Activated CD8-positive, alpha-beta memory T cell treated with anti-CD3 and anti-CD28 coated beads, Interleukin-2, amount 10 ng/mL, durations not matched to agents 7 days and 5 days (primary cell): Measurements from ENCODE around the gene USP6. TPM values are rescaled to one million over a fixed set of nuclear protein-coding genes. Genes with fewer than 3 reads are reported as not detected.
"Not testable (repeated sequence)": the region's sequence is repeated elsewhere in the genome, so short reads cannot be mapped to it uniquely, and the experiment has no call there.

ENCODE experiments used
- ATAC-seq: fragments of 150-1000 bp; cut with Tn5 transposase; one replicate; pipeline ENCODE4 v1.10.0; 2021; ENCODE audit warnings: moderate library complexity
- CTCF ChIA-PET: fragments of 350-600 bp; sonication (Branson Sonifier 250); formaldehyde crosslinking; loops from one replicate; lab custom pipeline; 2021; ENCODE audit warnings: antibody characterized with exemption; lab: Charles Lee
- DNase-seq: peaks from one replicate; pipeline ENCODE4 v3.0.0-alpha.2; 2020
- H3K27ac Mint-ChIP-seq: one replicate; pipeline ENCODE4 v1.8.0; 2021; ENCODE audit warnings: mild to moderate bottlenecking, mixed read lengths
- H3K27me3 Mint-ChIP-seq: one replicate; pipeline ENCODE4 v1.8.0; 2021; ENCODE audit warnings: mixed read lengths
- H3K36me3 Mint-ChIP-seq: one replicate; pipeline ENCODE4 v1.8.0; 2021; ENCODE audit warnings: mild to moderate bottlenecking, mixed read lengths
- H3K4me1 Mint-ChIP-seq: one replicate; pipeline ENCODE4 v1.8.0; 2021; ENCODE audit warnings: mixed read lengths
- H3K4me3 Mint-ChIP-seq: one replicate; pipeline ENCODE4 v1.8.0; 2021; ENCODE audit warnings: mild to moderate bottlenecking, moderate library complexity, mixed read lengths
- H3K9me3 Mint-ChIP-seq: one replicate; pipeline ENCODE4 v1.8.0; 2022; ENCODE audit warnings: low read depth, mixed read lengths
- total RNA-seq, 2 experiments: library from RNA; stranded (reverse); gene quantifications; one replicate each; pipeline ENCODE4 v1.2.3, GENCODE V29; 2021

The USP6 gene
- total RNA-seq = under 1 TPM; 0.03 to 0.07 TPM

- ATAC-seq = no peak
- H3K9me3 Mint-ChIP-seq = no peaks in the 10 kb centered on the region
- H3K27me3 Mint-ChIP-seq = peaks cover 40% of the 10 kb centered on the region
- CTCF ChIA-PET = no interaction called here
- no peak for DNase-seq
- H3K4me1 Mint-ChIP-seq = peaks cover 11% of the 10 kb centered on the region
- H3K36me3 Mint-ChIP-seq = peaks cover 25% of the 10 kb centered on the region
- H3K27ac Mint-ChIP-seq = no peak within 1 kb of the TSS
- no peak within 1 kb of the TSS for H3K4me3 Mint-ChIP-seq
Observed at GRCh38 chr17:5115673-5116651, at the start of gene USP6. USP6 (plus strand) TSS chr17:5116032; CDS start chr17:5130368, 14,336 bp downstream.

DNA sequence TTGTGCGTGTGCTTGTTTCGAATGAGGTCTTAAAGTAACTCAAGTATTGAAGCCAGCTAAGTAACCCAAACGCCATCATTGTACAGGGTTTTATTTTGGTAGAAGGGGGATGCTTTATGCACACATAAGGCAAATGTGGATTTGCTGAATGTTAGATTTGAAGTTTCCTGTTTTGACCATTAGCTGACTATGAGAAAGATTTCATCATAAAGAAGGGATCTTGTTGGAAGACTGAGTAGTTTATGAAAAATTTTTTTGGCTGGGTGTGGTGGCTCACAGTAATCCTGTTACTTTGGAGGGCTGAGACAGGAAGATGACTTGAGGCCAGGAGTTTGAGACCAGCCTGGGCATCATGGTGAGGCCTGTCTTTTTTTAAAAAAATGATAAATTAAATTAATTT is 47.6 kb upstream of the USP6 start:
- DNase-seq (no peak), ATAC-seq (no peak)
- Mint-ChIP-seq H3K36me3 (peaks cover 1% of the 10 kb centered on the region), H3K27ac (no peak overlapping the region), H3K9me3 (no peaks in the 10 kb centered on the region), H3K27me3 (no peaks in the 10 kb centered on the region), H3K4me1 (no peaks in the 10 kb centered on the region), H3K4me3 (no peak overlapping the region)
- CTCF ChIA-PET = interaction anchor here (1.2 kb wide), 1 partner anchor 23 kb away, joined by 4 read pairs; no protein-coding TSS in a partner anchor

DNA sequence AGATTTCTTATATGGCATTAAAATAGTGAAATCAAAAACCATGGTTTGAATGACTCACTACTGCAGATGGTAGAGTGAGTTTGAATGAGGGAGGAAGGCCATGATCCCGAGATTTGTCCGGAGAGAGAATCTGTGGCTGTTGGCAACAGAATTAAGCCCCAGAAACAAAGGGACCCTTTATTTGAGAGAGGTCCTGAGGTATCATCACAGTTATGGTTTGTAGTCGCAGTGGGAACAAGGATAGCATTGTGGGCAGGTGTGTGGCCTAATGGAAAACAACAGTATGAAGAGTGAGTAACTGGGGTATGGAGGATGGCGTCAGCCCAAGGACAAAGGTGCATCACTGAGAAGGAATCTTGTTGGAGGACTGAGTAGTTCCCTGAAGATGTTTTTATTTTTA is 46.1 kb upstream of the USP6 start:
- ATAC-seq (no peak), DNase-seq (no peak)
- no peaks in the 10 kb centered on the region for H3K4me1 Mint-ChIP-seq
- H3K36me3 Mint-ChIP-seq = peaks cover 1% of the 10 kb centered on the region
- no peak overlapping the region for H3K4me3 Mint-ChIP-seq
- H3K27me3 Mint-ChIP-seq = no peaks in the 10 kb centered on the region
- CTCF ChIA-PET = no interaction called here
- H3K9me3 Mint-ChIP-seq = no peaks in the 10 kb centered on the region
- H3K27ac Mint-ChIP-seq = no peak overlapping the region

DNA sequence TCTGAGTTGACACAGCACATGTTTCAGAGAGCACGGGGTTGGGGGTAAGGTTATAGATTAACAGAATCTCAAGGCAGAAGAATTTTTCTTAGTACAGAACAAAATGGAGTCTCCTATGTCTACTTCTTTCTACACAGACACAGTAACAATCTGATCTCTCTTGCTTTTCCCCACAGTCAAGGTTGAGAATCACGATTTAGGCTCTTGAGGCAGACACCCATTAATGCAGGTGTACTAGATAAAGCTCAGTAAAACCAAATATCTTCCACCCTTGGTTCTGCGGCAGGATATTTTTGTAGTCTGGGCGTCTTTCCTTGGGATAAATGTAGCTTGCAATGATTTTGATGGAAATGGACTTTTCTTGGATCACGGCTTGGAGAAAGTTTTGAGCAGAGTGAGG is 40.4 kb upstream of the USP6 start:
- ATAC-seq, H3K27me3 Mint-ChIP-seq, H3K4me3 Mint-ChIP-seq, CTCF ChIA-PET, H3K27ac Mint-ChIP-seq, H3K9me3 Mint-ChIP-seq, DNase-seq: not testable (repeated sequence)
- Mint-ChIP-seq H3K4me1 (peaks cover 19% of the 10 kb centered on the region), H3K36me3 (peaks cover 16% of the 10 kb centered on the region)

- H3K4me1 Mint-ChIP-seq = peaks cover 19% of the 10 kb centered on the region
- H3K36me3 Mint-ChIP-seq = peaks cover 24% of the 10 kb centered on the region
- peak overlapping the region; percentile 82 for H3K4me3 Mint-ChIP-seq
- H3K27me3 Mint-ChIP-seq, H3K27ac Mint-ChIP-seq, CTCF ChIA-PET, ATAC-seq, DNase-seq: not testable (repeated sequence)
- peaks cover 11% of the 10 kb centered on the region for H3K9me3 Mint-ChIP-seq
Observed at GRCh38 chr17:5077275-5077674, 38.6 kb upstream of the USP6 start.

GRCh38 chr17:5077781-5078105 is 38.1 kb upstream of the USP6 start:
- CTCF ChIA-PET = interaction anchor here (0.9 kb wide), 1 partner anchor 168 kb away, joined by 3 read pairs; no protein-coding TSS in a partner anchor
- H3K4me1 Mint-ChIP-seq = peaks cover 19% of the 10 kb centered on the region
- peak overlapping the region; percentile 84 for H3K27ac Mint-ChIP-seq
- H3K4me3 Mint-ChIP-seq = peak overlapping the region; percentile 82
- H3K27me3 Mint-ChIP-seq = no peaks in the 10 kb centered on the region
- H3K9me3 Mint-ChIP-seq = peaks cover 12% of the 10 kb centered on the region
- ATAC-seq (no peak), DNase-seq (no peak)
- peaks cover 25% of the 10 kb centered on the region for H3K36me3 Mint-ChIP-seq

- peaks cover 14% of the 10 kb centered on the region for H3K9me3 Mint-ChIP-seq
- DNase-seq (peak; percentile 86), ATAC-seq (peak; percentile 94)
- H3K36me3 Mint-ChIP-seq = peaks cover 29% of the 10 kb centered on the region
- peak within 1 kb of the TSS; percentile 84 for H3K27ac Mint-ChIP-seq
- peaks cover 19% of the 10 kb centered on the region for H3K4me1 Mint-ChIP-seq
- H3K4me3 Mint-ChIP-seq = peak within 1 kb of the TSS; percentile 82
- no peaks in the 10 kb centered on the region for H3K27me3 Mint-ChIP-seq
- CTCF ChIA-PET = interaction anchor here (0.9 to 1.6 kb wide), 6 partner anchors 29 to 180 kb away, joined by 3 to 7 read pairs (median 3); partner anchors contain the start of genes ZNF232 and ZNF594
Observed at GRCh38 chr17:5078106-5079028, 37.5 kb upstream of the USP6 start, which contains the start of gene ZFP3. ZFP3 (plus strand) TSS chr17:5078467; CDS start chr17:5091505, 13,038 bp downstream.

DNA sequence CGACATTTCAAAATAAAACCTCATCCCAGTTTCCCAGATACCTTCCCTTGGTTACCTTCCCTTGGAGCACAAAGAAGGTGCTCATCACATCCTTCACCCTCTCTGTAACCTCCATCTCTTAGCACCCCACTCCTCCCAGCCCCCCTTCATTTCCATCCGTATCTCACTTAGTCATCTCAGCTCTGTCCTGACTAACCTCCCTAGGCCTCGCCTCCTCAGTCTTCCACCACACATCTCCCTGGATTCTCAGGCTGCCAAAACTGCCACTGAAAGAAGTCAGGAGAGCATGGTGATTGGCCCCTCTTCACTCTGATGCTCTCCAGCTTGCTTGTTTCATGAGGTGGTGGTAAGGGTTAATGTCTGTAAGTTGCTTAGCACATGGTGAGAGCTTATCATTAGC is 35.2 kb upstream of the USP6 start:
- Mint-ChIP-seq H3K36me3 (peaks cover 42% of the 10 kb centered on the region), H3K4me3 (no peak overlapping the region), H3K4me1 (peaks cover 19% of the 10 kb centered on the region), H3K9me3 (peaks cover 24% of the 10 kb centered on the region), H3K27ac (no peak overlapping the region), H3K27me3 (no peaks in the 10 kb centered on the region)
- CTCF ChIA-PET = interaction anchor here (0.9 kb wide), 1 partner anchor 30 kb away, joined by 3 read pairs; no protein-coding TSS in a partner anchor
- DNase-seq (no peak), ATAC-seq (no peak)

DNA sequence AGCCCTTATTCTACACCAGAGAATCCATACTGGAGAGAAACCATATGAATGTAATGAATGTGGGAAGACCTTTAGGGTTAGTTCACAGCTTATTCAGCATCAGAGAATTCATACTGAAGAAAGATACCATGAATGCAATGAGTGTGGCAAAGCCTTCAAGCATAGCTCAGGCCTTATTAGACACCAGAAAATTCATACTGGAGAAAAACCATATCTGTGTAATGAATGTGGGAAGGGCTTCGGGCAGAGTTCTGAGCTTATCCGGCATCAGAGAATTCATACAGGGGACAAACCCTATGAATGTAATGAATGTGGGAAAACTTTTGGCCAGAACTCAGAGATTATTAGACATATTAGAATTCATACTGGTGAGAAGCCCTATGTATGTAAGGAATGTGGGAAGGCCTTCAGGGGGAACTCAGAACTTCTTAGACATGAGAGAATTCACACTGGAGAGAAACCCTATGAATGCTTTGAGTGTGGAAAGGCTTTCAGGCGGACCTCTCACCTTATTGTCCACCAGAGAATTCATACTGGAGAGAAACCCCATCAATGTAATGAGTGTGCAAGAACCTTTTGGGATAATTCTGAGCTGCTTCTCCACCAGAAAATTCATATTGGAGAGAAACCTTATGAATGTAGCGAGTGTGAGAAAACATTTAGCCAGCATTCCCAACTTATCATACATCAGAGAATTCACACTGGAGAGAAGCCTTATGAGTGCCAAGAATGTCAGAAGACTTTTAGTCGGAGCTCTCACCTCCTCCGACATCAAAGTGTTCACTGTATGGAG is 23.4 kb upstream of the USP6 start:
- no peak for DNase-seq
- Mint-ChIP-seq H3K27me3 (peaks cover 14% of the 10 kb centered on the region), H3K4me3 (no peak overlapping the region), H3K27ac (no peak overlapping the region), H3K9me3 (peaks cover 56% of the 10 kb centered on the region), H3K4me1 (no peaks in the 10 kb centered on the region), H3K36me3 (peaks cover 81% of the 10 kb centered on the region)
- CTCF ChIA-PET = interaction anchor here (0.6 to 1.0 kb wide), 3 partner anchors 19 to 99 kb away, joined by 3 read pairs; partner anchors contain the start of genes ZNF232 and ZNF594
- no peak for ATAC-seq

DNA sequence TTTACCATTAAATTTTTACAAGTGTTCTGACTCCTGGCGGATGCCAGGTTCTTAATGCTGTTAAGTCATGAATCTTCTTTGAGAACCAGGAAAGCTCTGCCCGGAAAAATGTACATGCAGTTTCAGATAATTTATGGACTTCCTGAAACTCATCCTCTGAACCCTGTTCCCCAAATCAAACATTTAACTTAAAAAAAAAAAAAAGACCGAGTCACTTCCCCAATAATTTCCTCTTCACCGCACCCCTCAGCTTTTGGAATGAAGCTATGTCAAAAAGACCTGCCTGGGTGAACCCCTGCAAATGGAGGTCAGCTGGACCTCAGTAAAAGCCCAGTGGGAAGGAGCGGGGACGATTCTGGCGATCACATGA is 19.1 kb upstream of the USP6 start:
- ATAC-seq (no peak), DNase-seq (no peak)
- no peak overlapping the region for H3K4me3 Mint-ChIP-seq
- H3K9me3 Mint-ChIP-seq = peaks cover 42% of the 10 kb centered on the region
- peaks cover 44% of the 10 kb centered on the region for H3K36me3 Mint-ChIP-seq
- no peak overlapping the region for H3K27ac Mint-ChIP-seq
- CTCF ChIA-PET = no interaction called here
- no peaks in the 10 kb centered on the region for H3K4me1 Mint-ChIP-seq
- H3K27me3 Mint-ChIP-seq = peaks cover 15% of the 10 kb centered on the region

- H3K27ac Mint-ChIP-seq = peak overlapping the region; percentile 13
- CTCF ChIA-PET = no interaction called here
- peaks cover 38% of the 10 kb centered on the region for H3K36me3 Mint-ChIP-seq
- peaks cover 15% of the 10 kb centered on the region for H3K27me3 Mint-ChIP-seq
- H3K9me3 Mint-ChIP-seq = peaks cover 36% of the 10 kb centered on the region
- H3K4me3 Mint-ChIP-seq = no peak overlapping the region
- DNase-seq (no peak), ATAC-seq (no peak)
- no peaks in the 10 kb centered on the region for H3K4me1 Mint-ChIP-seq
Observed at GRCh38 chr17:5097101-5097834, 18.6 kb upstream of the USP6 start.

DNA sequence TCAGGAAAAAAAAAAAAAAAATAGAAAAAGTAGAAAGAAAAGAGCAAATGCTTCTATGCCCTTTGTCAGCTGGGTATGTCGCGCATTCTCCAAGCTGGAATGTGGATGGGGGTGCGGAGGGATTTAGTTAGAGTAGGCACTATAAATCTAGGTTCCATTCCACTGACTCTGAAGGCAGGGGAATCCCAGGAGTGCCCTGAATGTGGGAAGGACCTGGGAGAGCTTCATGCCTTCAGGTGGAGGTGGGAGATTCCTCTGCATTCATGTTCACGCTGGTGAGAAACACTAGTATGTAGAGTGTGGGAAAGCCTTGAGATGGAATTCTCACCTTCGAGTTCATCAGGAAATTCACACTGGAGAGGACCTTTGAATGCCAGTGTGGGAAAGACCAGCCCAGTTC is 16.6 kb upstream of the USP6 start:
- CTCF ChIA-PET = no interaction called here
- Mint-ChIP-seq H3K4me3 (no peak overlapping the region), H3K4me1 (no peaks in the 10 kb centered on the region), H3K36me3 (peaks cover 26% of the 10 kb centered on the region), H3K27me3 (peaks cover 15% of the 10 kb centered on the region), H3K9me3 (peaks cover 30% of the 10 kb centered on the region), H3K27ac (no peak overlapping the region)
- ATAC-seq = no peak
- no peak for DNase-seq
